Natural killer cell (primary cell): ENCODE measurements around the gene GAB4. TPM values are rescaled to one million over a fixed set of nuclear protein-coding genes. Genes with fewer than 3 reads are reported as not detected.

Source experiments
- ATAC-seq, 3 donors: fragments of 150-1000 bp in 2 of 3; fragments of 200-7000 bp in 1 of 3; cut with Tn5 transposase; 1 replicate in 1 of 3; 2 replicates in 2 of 3; pipeline ENCODE4 v1.10.0; 2021; ENCODE audit warnings: mild to moderate bottlenecking in 2 of 3, moderate library complexity in 2 of 3
- DNase-seq, 2 donors: peaks; one replicate each; pipeline versions ENCODE4 v3.0.0 to v3.0.0-alpha.2; 2013 to 2021; ENCODE audit warnings: mixed read lengths in 1 of 2
- H3K27ac ChIP-seq: one replicate; pipeline ENCODE4 v1.5.1; 2013; ENCODE audit warnings: mild to moderate bottlenecking, low read length
- H3K27me3 ChIP-seq: one replicate; pipeline ENCODE4 v1.6.1; 2013; ENCODE audit warnings: low read length; ENCODE audit not compliant: control insufficient read depth, insufficient read depth
- H3K36me3 ChIP-seq: one replicate; pipeline ENCODE4 v1.6.1; 2013; ENCODE audit warnings: low read length; ENCODE audit not compliant: control insufficient read depth, insufficient read depth
- H3K4me1 ChIP-seq: one replicate; pipeline ENCODE4 v1.6.1; 2013; ENCODE audit warnings: low read length; ENCODE audit not compliant: control insufficient read depth, insufficient read depth
- H3K4me3 ChIP-seq: one replicate; pipeline ENCODE4 v1.5.1; 2013; ENCODE audit warnings: low read length
- H3K9me3 ChIP-seq: one replicate; pipeline ENCODE4 v1.6.1; 2013; ENCODE audit warnings: low read length; ENCODE audit not compliant: control insufficient read depth, insufficient read depth
- H3K27ac Mint-ChIP-seq, 2 donors: one replicate each; pipeline ENCODE4 v1.8.0; 2022; ENCODE audit warnings: mild to moderate bottlenecking in 2 of 2, mixed read lengths in 2 of 2, moderate library complexity in 1 of 2
- H3K27me3 Mint-ChIP-seq, 2 donors: one replicate each; pipeline ENCODE4 v1.8.0; 2022; ENCODE audit warnings: low read depth in 2 of 2, mixed read lengths in 2 of 2
- H3K36me3 Mint-ChIP-seq: one replicate; pipeline ENCODE4 v1.8.0; 2022; ENCODE audit warnings: mixed read lengths
- H3K4me1 Mint-ChIP-seq, 2 donors: one replicate each; pipeline ENCODE4 v1.8.0; 2022; ENCODE audit warnings: mixed read lengths in 2 of 2
- H3K4me3 Mint-ChIP-seq: one replicate; pipeline ENCODE4 v1.8.0; 2022; ENCODE audit warnings: mild to moderate bottlenecking, moderate library complexity, mixed read lengths
- H3K9me3 Mint-ChIP-seq, 2 donors: one replicate each; pipeline ENCODE4 v1.8.0; 2022; ENCODE audit warnings: mixed read lengths in 2 of 2
- CTCF ChIP-seq: fragments of 200-600 bp; IDR thresholded peaks from one replicate; pipeline ENCODE4 v1.8.0; 2022; ENCODE audit warnings: antibody characterized with exemption
- WGBS: methylation state at CpG from one replicate; pipeline ENCODE4 v1.1.7; 2013; ENCODE audit warnings: missing lambda C conversion rate; ENCODE audit not compliant: insufficient coverage; 5-methylcytosine and 5-hydroxymethylcytosine counted together
- intact Hi-C: fragments of 100-400 bp; cut with micrococcal nuclease; formaldehyde crosslinking; loops from one replicate; pipeline ENCODE4 v1.14.2; 2022
- total RNA-seq, 4 donors: library from RNA; stranded (reverse); fragments of 120-200 nt in 1 of 4; gene quantifications; one replicate each; pipeline versions ENCODE4 v1.2.3 to v1.2.4, GENCODE V29; 2013 to 2022

Gene GAB4
- total RNA-seq, 3 donors from 2014 or later (not counting 1 experiment from before 2014, with no cell fraction given): 0.57 to 4.6 (median 2.7) TPM

GRCh38 chr22:16968218-16968595, 39.8 kb downstream of the GAB4 start:
- 89% methylated on average over 7 of the region's 7 CpGs for WGBS
- H3K36me3 Mint-ChIP-seq: no peaks in the 10 kb centered on the region
- H3K27me3 Mint-ChIP-seq: peaks cover 3 to 10% of the 10 kb centered on the region in 2 donors
- Histone ChIP-seq H3K36me3 (no peaks in the 10 kb centered on the region), H3K27ac (no peak overlapping the region), H3K27me3 (no peaks in the 10 kb centered on the region), H3K4me3 (no peak overlapping the region), H3K4me1 (peaks cover 37% of the 10 kb centered on the region), H3K9me3 (no peaks in the 10 kb centered on the region)
- DNase-seq (no peak), ATAC-seq (no peak)
- intact Hi-C loops: no loop called here
- no peak for TF ChIP-seq CTCF
- no peaks in the 10 kb centered on the region for H3K9me3 Mint-ChIP-seq
- H3K4me1 Mint-ChIP-seq: peaks cover 39 to 61% of the 10 kb centered on the region in 2 donors
- no peak overlapping the region for H3K4me3 Mint-ChIP-seq
- peak overlapping the region in 1 of 2 donors; percentile 33 for H3K27ac Mint-ChIP-seq

- H3K27me3 Mint-ChIP-seq: peaks cover 3 to 10% of the 10 kb centered on the region in 2 donors
- no peak for TF ChIP-seq CTCF
- peaks cover 33 to 56% of the 10 kb centered on the region in 2 donors for H3K4me1 Mint-ChIP-seq
- 84% methylated on average over 4 of the region's 4 CpGs for WGBS
- intact Hi-C loops: no loop called here
- Histone ChIP-seq H3K27ac (no peak overlapping the region), H3K36me3 (no peaks in the 10 kb centered on the region), H3K4me3 (no peak overlapping the region), H3K9me3 (no peaks in the 10 kb centered on the region), H3K27me3 (no peaks in the 10 kb centered on the region), H3K4me1 (peaks cover 32% of the 10 kb centered on the region)
- H3K27ac Mint-ChIP-seq: no peak overlapping the region
- no peak for ATAC-seq
- H3K36me3 Mint-ChIP-seq: no peaks in the 10 kb centered on the region
- H3K4me3 Mint-ChIP-seq: no peak overlapping the region
- H3K9me3 Mint-ChIP-seq: no peaks in the 10 kb centered on the region
- no peak for DNase-seq
These were observed 40.4 kb downstream of the GAB4 start for GRCh38 chr22:16967453-16968217.

GRCh38 chr22:16966251-16966650, 41.8 kb downstream of the GAB4 start:
- no peak for TF ChIP-seq CTCF

GRCh38 chr22:16965560-16965959, 42.5 kb downstream of the GAB4 start:
- no peak overlapping the region for H3K27ac Mint-ChIP-seq
- Histone ChIP-seq H3K27me3 (no peaks in the 10 kb centered on the region), H3K4me3 (no peak overlapping the region), H3K36me3 (no peaks in the 10 kb centered on the region), H3K4me1 (peaks cover 11% of the 10 kb centered on the region), H3K9me3 (no peaks in the 10 kb centered on the region), H3K27ac (no peak overlapping the region)
- DNase-seq (no peak), ATAC-seq (no peak)
- no peak for TF ChIP-seq CTCF
- H3K36me3 Mint-ChIP-seq: no peaks in the 10 kb centered on the region
- H3K27me3 Mint-ChIP-seq: peaks cover 3 to 10% of the 10 kb centered on the region in 2 donors
- H3K4me3 Mint-ChIP-seq: no peak overlapping the region
- H3K9me3 Mint-ChIP-seq: no peaks in the 10 kb centered on the region
- WGBS: 72% methylated on average over 5 of the region's 5 CpGs
- peaks cover 19 to 39% of the 10 kb centered on the region in 2 donors for H3K4me1 Mint-ChIP-seq
- intact Hi-C loops: no loop called here

More at GRCh38 chr22:16966251-16966650, 41.8 kb downstream of the GAB4 start:
- H3K4me1 Mint-ChIP-seq: peaks cover 22 to 44% of the 10 kb centered on the region in 2 donors
- ATAC-seq: no peak
- intact Hi-C loops: no loop called here
- WGBS: 92% methylated on average over 6 of the region's 6 CpGs
- no peaks in the 10 kb centered on the region for H3K9me3 Mint-ChIP-seq
- H3K4me3 ChIP-seq: no peak overlapping the region
- H3K27me3 ChIP-seq: no peaks in the 10 kb centered on the region
- no peak overlapping the region for H3K27ac ChIP-seq
- DNase-seq: no peak
- H3K27ac Mint-ChIP-seq: peak overlapping the region in 1 of 2 donors; percentile 38
- H3K9me3 ChIP-seq: no peaks in the 10 kb centered on the region
- no peak overlapping the region for H3K4me3 Mint-ChIP-seq
- H3K4me1 ChIP-seq: peaks cover 18% of the 10 kb centered on the region
- H3K27me3 Mint-ChIP-seq: peaks cover 3 to 10% of the 10 kb centered on the region in 2 donors
- no peaks in the 10 kb centered on the region for H3K36me3 ChIP-seq
- no peaks in the 10 kb centered on the region for H3K36me3 Mint-ChIP-seq
